GM20000 (cell line): ENCODE results near the gene SPRR2A.
"Not testable (repeated sequence)": the region's sequence is repeated elsewhere in the genome, so short reads cannot be mapped to it uniquely, and the experiment has no call there.

Source experiments
- DNase-seq: peaks from one replicate; pipeline ENCODE4 v3.0.0; 2012; ENCODE audit warnings: low spot score
- CTCF ChIP-seq: IDR thresholded peaks from 2 replicates; pipeline ENCODE4 v1.5.1; 2012; ENCODE audit warnings: mild to moderate bottlenecking, control low read depth; ENCODE audit errors: extremely low read depth, missing control alignments

Gene SPRR2A

GRCh38 chr1:153024413-153024812, 32.9 kb downstream of the SPRR2A start:
- no peak for TF ChIP-seq CTCF
- no peak for DNase-seq

DNA sequence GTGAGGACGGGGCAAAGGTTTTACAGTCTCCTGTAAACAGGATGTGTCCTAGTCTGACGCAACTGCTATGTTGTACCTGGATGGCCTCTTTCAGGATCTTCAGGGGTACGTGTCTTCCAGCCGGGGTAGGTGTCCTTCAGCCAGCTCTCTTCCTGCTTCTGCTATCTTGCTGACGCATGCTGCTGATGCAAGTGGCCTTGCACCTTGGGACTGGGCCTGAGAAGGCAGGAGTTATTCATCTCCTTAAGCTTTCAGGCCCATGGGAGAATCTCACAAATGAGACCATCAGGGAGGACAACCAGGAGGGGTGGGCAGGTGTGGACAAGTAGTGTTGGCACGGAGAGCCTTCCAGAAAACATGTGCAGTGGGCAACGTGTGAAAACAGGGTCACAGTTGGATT, 34.2 kb downstream of the SPRR2A start:
- DNase-seq: no peak
- TF ChIP-seq CTCF: no peak

DNA sequence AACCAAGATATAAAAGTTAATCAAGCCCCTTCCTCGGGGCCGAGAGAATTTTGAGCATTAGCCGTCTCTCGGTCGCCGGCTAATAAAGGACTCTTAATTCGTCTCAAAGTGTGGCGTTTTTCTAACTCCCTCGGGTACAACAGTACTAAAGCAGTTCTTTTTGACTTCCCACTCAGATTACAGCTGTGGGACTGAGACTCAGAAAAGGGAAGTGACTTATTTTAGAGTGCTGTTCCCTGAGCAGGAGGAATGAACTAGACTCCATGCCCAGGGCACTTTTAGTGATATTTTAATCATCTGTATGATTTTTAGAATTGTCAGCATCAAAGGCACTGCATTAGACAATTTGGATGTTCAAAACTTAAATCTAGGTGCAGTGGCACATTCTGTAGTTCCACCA, 35.0 kb downstream of the SPRR2A start:
- DNase-seq: not testable (repeated sequence)

GRCh38 chr1:153021829-153022228, 35.5 kb downstream of the SPRR2A start:
- not testable (repeated sequence) for DNase-seq

GRCh38 chr1:153011235-153011758, 46.0 kb downstream of the SPRR2A start:
- DNase-seq: not testable (repeated sequence)
